Activated CD4-positive, CD25-positive, alpha-beta regulatory T cell (primary cell): ENCODE measurements around the gene ISCU.
"Not testable (repeated sequence)": the region's sequence is repeated elsewhere in the genome, so short reads cannot be mapped to it uniquely, and the experiment has no call there.

Experiments
- DNase-seq, 4 experiments: peaks; one replicate each; lab custom pipeline; 2025; lab: John Stamatoyannopoulos, UW

Gene ISCU

DNA sequence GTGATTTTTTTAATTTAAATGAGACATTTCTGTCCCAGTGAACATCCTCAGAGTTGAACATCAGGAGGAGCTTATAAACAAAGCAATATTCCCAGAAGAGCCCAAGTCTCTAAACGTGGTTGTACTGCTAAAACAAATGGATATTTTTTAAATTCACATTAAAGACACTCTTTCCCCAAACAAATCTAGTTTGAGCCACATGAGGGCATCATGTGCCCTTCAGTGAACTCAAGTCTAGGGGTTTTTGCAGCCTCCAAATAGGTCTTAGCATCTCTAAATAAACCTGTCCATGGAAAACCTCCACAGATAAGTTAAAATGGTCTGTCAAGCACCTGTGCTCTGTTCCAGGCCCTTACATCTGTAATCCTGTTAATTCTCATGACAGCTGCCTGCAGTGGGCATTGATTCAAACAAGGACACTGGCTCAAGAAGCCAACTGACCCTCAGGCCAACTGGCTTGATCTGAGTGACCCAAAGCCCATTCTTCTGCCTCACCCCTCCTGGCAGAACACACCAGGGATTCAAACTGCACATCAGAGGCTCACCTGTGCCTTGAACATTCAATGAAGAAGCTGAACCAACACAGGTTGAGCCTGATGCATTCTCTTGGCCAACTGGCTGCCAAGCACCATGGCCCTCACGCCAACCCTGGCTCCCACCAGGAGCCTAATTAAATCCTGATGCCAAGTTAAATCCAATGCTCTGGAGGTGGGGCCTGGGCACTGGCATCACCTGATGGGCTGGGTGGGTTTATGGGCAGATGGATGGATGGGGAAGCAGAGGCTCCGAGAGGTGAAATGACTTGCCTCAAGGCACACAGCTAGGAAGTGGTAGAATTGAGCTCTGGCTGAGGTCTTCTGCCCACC, 8.6 kb downstream of the ISCU start:
- DNase-seq = no peak

DNA sequence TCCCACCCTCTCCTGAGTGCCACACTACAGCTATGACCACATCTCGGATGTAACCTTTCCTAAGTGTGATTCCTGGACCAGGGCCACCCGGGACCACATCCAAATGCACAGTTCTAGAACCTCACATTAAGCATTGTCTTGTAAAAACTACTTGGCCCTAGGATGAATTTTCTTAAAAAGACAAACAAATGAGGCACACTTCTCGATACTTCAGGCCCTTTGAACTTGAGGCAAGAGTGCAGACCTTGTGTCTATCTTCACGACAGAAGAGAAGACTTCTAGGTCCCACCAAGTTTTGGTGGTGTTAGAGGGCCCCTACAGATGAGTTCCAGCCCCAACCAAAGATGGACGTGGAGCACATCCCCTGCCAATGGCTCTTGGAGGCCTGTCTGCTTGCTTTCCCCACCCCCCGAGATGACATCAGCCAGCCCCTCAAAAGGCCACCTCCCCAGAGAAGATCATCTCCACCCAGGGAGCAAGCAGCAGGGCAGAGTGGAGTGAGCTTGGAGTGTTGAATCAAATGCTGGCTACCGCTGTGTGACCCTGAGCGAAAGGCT, 9.3 kb downstream of the ISCU start:
- DNase-seq = no peak

DNA sequence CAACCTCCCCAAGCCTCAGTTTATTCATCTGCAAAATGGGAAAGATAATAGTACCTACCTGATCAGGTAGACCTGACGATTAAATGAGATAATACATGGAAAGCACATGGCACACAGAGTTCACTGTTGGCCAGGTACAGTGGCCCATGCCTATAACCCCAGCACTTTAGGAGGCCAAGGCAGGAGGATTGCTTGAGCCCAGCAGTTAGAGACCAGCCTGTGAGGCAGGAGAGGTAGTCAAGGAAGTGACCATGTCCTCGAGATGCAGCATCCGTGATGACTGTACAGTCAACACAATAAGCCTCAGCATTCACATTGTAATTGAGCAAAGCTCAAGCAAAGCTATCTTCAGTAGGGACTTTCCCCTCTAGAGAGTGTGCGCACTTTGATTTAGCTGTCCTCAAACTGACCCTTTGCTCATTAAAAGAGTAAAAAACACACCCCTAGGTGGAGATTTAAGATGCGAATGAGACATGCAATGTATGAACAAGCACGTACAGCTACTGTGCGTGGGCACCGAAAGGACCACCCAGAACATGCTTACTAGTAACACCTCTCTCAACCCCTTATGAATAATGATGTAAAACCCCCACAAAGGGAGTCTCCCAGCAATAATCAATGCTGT, 9.9 kb downstream of the ISCU start:
- DNase-seq = no peak

DNA sequence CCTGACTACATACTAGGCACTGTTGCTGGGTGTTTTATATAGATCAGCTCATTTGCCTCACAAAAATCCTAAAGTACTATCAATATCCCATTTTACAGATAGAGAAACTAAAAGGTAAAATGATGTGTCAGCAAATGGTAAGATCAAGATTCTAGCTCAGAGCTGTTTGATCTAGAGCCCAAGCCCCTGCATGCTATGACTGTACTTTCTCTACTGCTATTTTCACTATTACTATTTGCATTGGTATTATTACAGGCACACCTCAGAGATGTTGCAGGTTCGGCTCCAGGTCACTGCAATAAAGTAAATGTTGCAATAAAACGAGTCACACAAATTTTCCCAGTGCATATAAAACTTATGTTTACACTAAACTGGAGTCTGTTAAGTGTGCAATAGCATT, 10.9 kb downstream of the ISCU start:
- no peak for DNase-seq

DNA sequence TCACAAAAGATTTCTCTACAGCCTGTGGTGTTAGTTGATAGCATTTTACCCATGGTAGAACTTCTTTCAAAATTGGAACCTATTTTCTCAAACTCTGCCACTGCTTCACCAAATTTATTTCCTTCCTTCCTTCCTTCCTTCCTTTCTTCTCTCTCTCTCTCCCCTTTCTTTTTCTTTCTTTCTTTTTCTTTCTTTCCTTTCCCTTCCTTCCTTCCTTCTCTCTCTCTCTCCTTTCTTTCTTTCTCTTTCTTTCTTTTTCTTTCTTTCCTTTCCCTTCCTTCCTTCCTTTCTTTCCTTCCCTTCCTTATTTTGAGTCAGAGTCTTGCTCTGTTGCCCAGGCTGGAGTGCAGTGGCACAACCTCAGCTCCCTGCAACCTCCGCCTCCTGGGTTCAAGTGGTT, 11.9 kb downstream of the ISCU start:
- not testable (repeated sequence) for DNase-seq

DNA sequence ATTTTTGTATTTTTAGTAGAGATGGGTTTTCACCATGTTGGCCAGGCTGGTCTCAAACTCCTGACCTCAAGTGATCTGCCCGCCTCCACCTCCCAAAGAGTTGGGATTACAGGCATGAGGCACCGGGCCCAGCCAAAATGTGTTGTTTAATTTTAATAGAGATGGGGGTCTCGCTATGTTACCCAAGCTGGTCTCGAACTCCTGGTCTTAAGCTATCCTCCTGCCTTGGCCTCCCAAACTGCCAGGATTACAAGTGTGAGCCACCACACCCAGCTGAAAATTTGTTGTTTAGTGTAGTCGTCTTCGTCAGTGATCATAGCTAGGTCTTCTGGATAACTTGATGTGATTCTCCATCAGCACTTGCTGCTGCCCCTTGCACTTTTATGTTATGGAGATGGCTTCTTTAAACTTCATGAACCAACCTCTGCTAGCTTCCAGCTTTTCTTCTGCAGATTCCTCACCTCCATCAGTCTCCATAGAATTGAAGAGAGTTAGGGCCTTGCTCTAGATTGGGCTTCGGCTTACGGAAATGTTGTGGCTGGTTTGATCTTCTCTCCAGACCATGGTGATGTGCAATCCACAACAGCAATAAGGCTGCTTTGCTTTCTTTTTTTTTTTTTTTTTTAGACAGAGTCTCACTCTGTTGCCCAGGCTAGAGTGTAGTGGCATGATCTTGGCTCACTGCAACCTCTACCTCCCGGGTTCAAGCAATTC, 13.0 kb downstream of the ISCU start:
- no peak for DNase-seq

DNA sequence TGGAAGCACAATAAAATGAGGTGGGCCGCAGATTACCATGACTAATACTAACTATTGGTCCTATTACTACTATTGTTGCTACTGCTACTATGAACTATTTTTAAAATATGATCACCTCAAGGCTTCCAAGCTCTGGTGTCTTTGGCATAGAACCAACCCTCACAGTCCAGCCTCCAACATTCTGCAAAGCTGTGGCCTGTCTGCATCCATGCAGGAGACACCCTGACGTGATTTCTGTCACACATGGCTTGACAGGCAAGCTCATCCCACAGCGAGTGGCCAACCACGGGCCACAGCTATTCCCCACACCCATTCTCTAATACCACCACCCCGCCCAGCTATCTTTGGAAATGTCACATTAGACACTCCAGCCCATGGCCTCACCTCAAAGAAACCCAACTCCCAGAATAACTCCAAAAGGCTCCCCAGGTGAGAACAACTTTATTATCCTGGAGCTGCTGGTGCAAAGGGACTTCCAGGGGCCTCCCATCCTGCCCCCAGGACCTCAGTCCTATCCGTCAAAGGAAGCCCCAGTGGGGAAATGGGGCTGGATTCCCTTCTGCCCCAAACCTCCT, 14.4 kb downstream of the ISCU start:
- DNase-seq = no peak

DNA sequence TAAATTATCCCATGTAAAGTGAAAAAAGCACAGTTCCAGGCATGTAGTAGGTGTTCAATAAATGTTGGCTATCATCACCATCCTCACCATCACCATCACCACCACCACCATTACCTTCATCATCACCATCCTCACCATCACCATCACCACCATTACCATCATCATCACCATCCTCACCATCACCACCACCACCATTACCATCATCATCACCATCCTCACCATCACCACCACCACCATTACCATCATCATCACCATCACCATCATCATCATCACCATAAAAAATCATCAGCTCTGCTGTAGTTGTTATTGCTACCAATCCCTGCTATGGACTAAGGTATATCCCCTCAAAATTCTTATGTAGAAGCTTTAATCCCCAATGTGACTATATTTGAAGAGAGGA, 15.1 kb downstream of the ISCU start:
- DNase-seq = no peak

DNA sequence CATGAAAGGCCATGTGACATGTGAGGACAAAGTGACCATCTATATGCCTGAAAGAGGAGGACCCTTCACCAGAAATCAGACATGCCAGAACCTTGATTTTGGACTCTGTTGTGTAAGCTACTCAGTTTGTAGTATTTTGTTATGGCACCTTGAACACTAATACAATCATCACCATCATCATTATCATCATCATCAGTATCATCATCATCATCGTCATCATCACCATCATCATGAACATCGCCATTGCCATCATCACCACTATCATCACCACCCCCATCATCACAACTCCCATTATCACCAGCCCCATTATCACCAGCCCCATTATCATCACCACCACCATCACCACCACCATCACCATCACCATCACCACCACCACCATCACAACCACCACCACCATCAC, 15.9 kb downstream of the ISCU start:
- no peak for DNase-seq

DNA sequence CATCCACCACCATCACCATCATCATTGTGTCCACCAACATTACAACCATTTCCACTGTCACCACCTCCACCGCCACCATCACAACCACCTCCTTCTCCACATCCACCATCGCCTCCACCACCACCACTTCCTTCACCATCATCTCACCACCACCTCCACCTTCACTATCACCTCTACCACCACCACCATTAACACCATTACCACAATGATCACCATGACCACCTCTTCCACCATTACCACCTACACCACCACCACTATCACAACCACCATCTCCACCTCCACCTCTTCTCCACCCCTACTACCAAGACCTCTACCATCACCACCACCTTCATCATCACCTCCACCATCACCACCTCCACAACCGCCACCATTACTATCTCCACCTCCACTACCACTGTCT, 16.4 kb downstream of the ISCU start:
- no peak for DNase-seq

DNA sequence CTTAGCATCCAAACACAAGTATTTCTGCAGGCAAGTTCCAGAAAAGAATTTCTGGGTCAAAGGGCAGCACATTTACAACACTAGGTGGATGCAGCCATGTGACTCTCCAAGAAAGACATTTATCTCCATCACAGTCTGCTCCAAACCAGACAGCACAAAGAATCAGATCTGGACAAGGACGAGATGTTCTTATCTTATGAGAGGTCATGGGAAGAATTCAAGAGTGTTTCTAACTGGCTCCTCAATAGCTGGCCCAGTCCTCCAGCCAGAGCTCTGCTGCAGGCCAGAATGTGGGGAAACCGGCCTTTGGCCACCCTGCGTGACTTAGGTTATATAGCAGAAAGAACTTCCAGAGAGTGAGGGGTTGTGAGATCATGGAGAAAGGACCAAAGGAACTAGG, 18.1 kb downstream of the ISCU start:
- DNase-seq = no peak

DNA sequence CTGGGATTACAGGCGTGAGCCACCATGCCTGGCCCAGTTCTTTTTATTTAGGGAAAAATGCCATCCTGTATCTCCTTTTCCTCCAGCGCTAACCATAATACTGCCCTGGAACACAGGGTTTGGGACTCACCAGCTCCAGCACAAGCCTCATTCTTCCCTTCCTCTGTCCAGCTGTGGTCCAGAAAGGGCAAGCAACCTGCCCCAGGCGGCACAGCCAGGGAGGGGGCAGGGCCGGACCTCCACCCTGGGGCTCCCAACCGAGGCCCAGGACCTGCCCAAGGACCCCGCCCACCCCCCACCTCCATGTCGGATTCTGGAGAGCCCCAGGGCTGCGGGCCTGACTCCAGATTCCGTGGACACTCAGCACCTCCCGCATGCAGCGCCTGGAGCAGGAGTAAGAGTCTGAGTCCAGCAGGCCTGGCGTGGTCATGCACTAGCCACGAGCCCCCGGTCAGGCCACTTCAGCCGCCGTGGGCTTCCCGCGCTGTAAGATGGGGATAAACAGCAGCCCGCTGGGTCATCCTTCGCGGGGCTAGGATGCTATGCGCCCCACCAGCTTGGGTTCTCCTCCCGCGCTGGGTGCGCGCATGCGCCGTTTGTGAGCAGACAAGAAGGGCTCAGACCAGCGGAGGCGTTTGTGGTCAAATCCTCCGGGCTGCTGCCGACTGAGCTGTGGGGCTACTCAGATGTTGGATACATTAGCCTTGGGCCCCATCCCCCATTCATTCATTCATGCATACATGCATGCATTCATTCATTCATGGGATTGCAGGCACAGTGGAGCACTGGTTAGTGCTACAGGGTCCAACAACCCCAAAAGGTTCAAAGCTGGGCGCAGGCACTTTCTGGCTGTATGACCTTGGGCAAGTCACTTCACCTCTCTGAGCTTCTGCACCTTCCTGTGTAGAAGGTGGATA, 19.2 kb downstream of the ISCU start:
- no peak for DNase-seq

DNA sequence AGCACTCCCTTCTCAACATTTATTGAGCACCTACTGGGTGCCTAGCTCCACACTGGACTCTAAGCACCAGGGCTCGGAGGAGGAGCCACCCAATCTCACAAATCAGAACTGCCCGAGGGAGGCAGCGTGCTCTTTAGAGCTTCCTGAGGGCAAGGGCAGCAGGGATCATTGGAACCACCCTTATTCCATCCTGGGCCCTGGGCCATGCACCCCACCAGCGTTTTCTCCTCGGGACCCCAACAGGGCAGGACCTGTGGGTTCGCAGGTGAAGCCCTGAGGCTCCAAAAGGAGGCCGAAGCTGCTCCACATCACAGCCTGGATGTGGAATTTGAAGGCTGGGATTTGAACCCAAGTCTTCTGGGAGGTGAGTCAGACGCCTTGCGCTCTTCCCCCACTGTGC, 20.1 kb downstream of the ISCU start:
- DNase-seq = no peak

DNA sequence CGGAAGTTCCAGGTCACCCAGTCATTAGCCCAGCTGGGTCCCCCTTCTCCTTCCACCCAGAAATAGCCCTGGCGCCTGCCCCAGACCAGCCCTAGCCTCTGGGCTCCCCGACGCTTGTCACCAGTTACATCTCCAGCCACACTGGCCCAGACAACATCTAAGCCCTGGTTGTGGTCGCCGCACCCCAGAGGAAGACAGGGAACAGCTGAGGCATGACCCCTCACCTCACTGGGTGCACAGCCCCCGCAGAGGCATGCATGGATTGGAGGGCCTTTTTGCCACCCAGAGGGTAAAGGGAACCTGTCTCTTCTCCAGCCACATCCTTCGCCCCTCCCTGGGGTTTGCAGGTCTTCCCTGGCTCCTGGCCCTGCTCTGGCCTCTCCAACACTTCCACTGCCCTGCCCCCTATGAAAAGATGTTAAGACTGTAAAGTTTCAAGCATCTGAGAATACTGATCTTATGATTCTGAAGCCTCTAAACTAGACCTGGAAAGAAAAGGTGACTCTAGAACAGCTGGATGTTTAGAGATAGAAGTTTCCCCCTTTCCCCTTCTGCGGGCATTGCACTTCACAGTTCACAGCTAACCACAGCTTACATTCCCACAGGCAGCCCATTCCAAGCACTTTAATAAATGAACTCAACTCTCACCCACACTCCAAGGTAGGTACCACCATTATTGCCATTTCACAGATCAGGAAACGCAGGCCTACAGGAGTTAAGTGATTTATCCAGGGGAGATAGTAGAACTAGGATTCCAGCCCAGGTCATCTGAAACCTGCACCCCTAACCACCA, 20.8 kb downstream of the ISCU start:
- DNase-seq = no peak

DNA sequence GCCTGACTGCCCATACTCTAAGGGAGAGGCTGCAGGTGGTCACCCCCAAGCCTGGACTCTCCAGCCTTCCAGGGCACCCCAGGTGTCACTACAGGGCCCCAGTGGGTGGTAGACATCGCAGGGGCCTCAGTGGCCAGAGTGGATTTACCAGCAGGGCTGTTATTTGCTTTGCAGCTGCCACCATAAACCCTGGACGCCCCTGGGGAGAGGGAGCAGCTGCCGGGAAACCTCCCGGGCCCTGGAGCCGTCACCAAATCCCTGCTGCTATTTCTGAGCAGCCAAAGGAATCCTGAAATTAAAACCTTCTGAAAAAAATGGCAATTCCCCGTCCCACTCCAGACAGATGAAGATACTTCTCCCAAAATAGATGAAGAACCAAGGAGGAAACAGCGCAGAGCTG, 21.6 kb downstream of the ISCU start:
- no peak for DNase-seq

DNA sequence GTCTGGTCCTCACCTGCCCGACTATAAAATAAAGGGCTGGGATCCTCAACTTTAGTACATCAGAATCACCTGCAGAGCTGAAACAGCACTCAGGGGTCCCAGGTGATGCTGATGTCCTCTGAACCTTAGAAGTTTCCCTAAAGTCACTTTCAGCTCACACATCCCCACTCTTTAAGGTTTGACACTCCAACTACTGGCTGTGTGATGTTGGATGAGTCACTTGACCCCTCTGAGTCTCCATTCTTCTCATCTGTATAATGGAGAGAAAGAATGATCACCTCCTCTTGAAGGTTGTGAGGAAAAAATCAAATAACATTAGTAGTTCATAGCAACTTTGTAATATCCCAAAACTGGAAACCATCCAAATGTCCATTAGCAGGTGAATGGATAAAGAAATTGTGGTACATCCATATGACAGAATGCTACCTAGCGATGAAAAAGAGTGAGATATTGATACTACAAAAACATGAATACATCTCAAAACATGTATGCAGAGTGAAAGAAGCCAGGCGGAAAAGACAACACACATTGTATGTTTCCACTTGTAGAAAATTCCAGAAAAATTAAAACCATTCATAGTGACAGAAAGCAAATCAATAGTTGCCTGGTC, 22.2 kb downstream of the ISCU start:
- no peak for DNase-seq

DNA sequence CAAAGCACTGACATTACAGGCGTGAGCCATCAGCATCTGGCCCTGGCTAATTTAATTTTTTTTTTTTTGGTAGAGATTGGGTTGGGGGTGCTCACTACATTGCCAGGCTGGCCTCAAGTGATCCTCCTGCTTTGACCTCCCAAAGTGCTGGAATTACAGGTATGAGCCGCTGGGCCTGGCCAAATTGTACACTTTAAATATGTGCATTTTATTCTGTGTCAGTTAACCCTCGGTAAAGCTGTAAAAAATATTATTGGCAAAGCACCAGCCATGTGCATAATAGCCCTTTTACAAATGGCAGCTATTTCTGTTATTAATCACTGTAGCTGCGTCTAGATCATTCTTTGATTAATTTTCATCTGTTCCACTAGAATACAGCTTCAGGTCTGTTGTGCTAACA, 23.5 kb downstream of the ISCU start:
- no peak for DNase-seq

DNA sequence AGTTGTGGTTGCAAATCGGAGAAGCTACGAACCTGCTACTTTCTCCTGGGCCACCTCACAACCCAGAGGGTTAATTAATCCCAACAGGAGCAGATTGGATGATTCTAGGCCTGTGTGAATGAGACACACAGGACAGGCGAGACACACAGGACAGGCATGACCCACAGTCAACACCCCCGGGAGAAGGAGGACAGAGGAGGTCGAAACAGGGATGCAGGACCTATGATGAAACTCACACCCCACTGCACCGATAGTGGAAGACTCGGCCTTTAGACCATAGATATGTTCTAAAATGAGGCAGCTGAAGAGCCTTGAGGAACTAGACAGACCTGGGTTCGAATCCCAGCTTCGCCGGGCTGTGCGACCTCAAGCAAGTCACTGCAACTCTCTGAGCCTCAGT, 23.9 kb downstream of the ISCU start:
- no peak for DNase-seq

DNA sequence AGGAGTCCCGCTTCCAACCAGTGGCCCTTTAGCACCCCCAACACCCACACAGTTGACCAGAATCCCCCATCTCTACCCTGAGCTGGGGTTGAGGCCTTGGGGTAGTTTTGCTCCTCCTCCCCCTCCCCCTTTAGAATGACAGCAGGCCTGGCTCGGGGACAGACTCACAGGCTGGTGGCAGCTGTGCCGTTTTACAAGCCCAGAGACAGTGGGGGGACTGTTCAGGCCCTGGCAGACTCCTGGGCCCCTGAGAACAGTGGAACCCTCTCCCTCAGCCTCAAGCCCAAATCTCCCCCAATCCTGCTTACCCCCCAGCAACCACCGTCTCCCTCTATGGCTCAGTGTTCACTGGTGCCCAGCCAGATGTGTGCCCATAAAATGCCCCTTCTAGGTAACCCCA, 25.4 kb downstream of the ISCU start:
- no peak for DNase-seq
